Skeletal muscle tissue (tissue), 4 donors: Measurements from ENCODE around the gene CLCF1. TPM values are rescaled to one million over a fixed set of nuclear protein-coding genes. Genes with fewer than 3 reads are reported as not detected.

ENCODE experiments used
- H3K27ac ChIP-seq: one replicate; pipeline ENCODE4 v1.7.0; 2013; ENCODE audit warnings: mild to moderate bottlenecking, low read depth, low read length, inconsistent platforms
- H3K27me3 ChIP-seq, 3 donors: one replicate each; pipeline ENCODE4 v1.7.0; 2013; ENCODE audit warnings: low read length in 3 of 3; ENCODE audit not compliant: control insufficient read depth in 3 of 3, insufficient read depth in 3 of 3
- H3K36me3 ChIP-seq, 3 donors: one replicate each; pipeline ENCODE4 v1.7.0; 2013; ENCODE audit warnings: low read length in 3 of 3; ENCODE audit not compliant: control insufficient read depth in 3 of 3, insufficient read depth in 3 of 3
- H3K4me1 ChIP-seq, 3 donors: one replicate each; pipeline ENCODE4 v1.7.0; 2013; ENCODE audit warnings: low read length in 3 of 3, mild to moderate bottlenecking in 3 of 3; ENCODE audit not compliant: control insufficient read depth in 3 of 3, insufficient read depth in 3 of 3
- H3K4me3 ChIP-seq, 3 donors: one replicate each; pipeline ENCODE4 v1.7.0; 2013; ENCODE audit warnings: low read length in 3 of 3
- H3K9ac ChIP-seq, 3 donors: one replicate each; pipeline ENCODE4 v1.7.0; 2013; ENCODE audit warnings: low read length in 3 of 3, mild to moderate bottlenecking in 3 of 3, moderate library complexity in 2 of 3, low read depth in 1 of 3
- H3K9me3 ChIP-seq, 3 donors: one replicate each; pipeline ENCODE4 v1.7.0; 2013; ENCODE audit warnings: low read length in 3 of 3; ENCODE audit not compliant: control insufficient read depth in 3 of 3
- total RNA-seq: library from RNA; depleted of rRNA; stranded (reverse); fragments of >200 nt; gene quantifications from one replicate; pipeline ENCODE4 v1.2.3, GENCODE V29; 2014
- donor health status: Osteomylitis.

Gene CLCF1
- total RNA-seq, 1 donor from 2014 or later: 1.0 TPM

GRCh38 chr11:67396259-67396581 lies 22.8 kb upstream of the CLCF1 start:
- Histone ChIP-seq H3K4me3 (no peak overlapping the region), H3K9ac (no peak overlapping the region), H3K27me3 (no peaks in the 10 kb centered on the region), H3K27ac (no peak overlapping the region), H3K36me3 (peaks cover 33 to 41% (median 39%) of the 10 kb centered on the region in 3 donors), H3K9me3 (no peaks in the 10 kb centered on the region), H3K4me1 (peaks cover 26 to 41% (median 28%) of the 10 kb centered on the region in 3 donors)

GRCh38 chr11:67395555-67396258 lies 22.3 kb upstream of the CLCF1 start:
- Histone ChIP-seq H3K4me1 (peaks cover 26 to 42% (median 28%) of the 10 kb centered on the region in 3 donors), H3K9ac (no peak overlapping the region), H3K27me3 (no peaks in the 10 kb centered on the region), H3K36me3 (peaks cover 33 to 41% (median 39%) of the 10 kb centered on the region in 3 donors), H3K9me3 (no peaks in the 10 kb centered on the region), H3K27ac (no peak overlapping the region), H3K4me3 (no peak overlapping the region)

GRCh38 chr11:67393990-67394389 lies 20.6 kb upstream of the CLCF1 start:
- Histone ChIP-seq H3K27me3 (no peaks in the 10 kb centered on the region), H3K27ac (no peak overlapping the region), H3K36me3 (peaks cover 22 to 33% (median 31%) of the 10 kb centered on the region in 3 donors), H3K4me3 (no peak overlapping the region), H3K9ac (no peak overlapping the region), H3K9me3 (no peaks in the 10 kb centered on the region), H3K4me1 (peaks cover 15 to 39% (median 19%) of the 10 kb centered on the region in 3 donors)

GRCh38 chr11:67393437-67393836 lies 20.0 kb upstream of the CLCF1 start:
- Histone ChIP-seq H3K9me3 (no peaks in the 10 kb centered on the region), H3K27me3 (no peaks in the 10 kb centered on the region), H3K27ac (no peak overlapping the region), H3K36me3 (peaks cover 17 to 28% (median 25%) of the 10 kb centered on the region in 3 donors), H3K9ac (no peak overlapping the region), H3K4me1 (peaks cover 15 to 39% (median 19%) of the 10 kb centered on the region in 3 donors), H3K4me3 (no peak overlapping the region)

GRCh38 chr11:67392183-67392715 lies 18.9 kb upstream of the CLCF1 start:
- H3K4me3 ChIP-seq: peak overlapping the region; percentile 75 to 95 (median 93)
- H3K27me3 ChIP-seq: no peaks in the 10 kb centered on the region
- H3K9me3 ChIP-seq: no peaks in the 10 kb centered on the region
- H3K4me1 ChIP-seq: peaks cover 15 to 29% (median 15%) of the 10 kb centered on the region in 3 donors
- peak overlapping the region; percentile 91 for H3K27ac ChIP-seq
- peak overlapping the region; percentile 74 to 98 (median 82) for H3K9ac ChIP-seq
- H3K36me3 ChIP-seq: peaks cover 5 to 16% (median 16%) of the 10 kb centered on the region in 3 donors

- Histone ChIP-seq H3K9ac (peak within 1 kb of the TSS; percentile 96 to 98 (median 97)), H3K27ac (peak within 1 kb of the TSS; percentile 91)
These were observed 18.1 kb upstream of the CLCF1 start, which contains the start of gene RAD9A for GRCh38 chr11:67391304-67392182. Gene RAD9A, plus strand, starts transcription at chr11:67391986. Its CDS starts 59 bp downstream, at chr11:67392045.

GRCh38 chr11:67390947-67391303 lies 17.5 kb upstream of the CLCF1 start:
- Histone ChIP-seq H3K9ac (peak overlapping the region; percentile 96 to 98 (median 97)), H3K4me3 (peak overlapping the region; percentile 93 to 95 (median 95)), H3K27me3 (peaks cover 0 to under 1% (median 0%) of the 10 kb centered on the region in 3 donors), H3K4me1 (peaks cover 15 to 29% (median 15%) of the 10 kb centered on the region in 3 donors), H3K9me3 (no peaks in the 10 kb centered on the region), H3K27ac (peak overlapping the region; percentile 91), H3K36me3 (peaks cover 0 to 13% (median 11%) of the 10 kb centered on the region in 3 donors)

More at GRCh38 chr11:67391304-67392182, 18.1 kb upstream of the CLCF1 start, which contains the start of gene RAD9A:
- no peaks in the 10 kb centered on the region for H3K9me3 ChIP-seq
- peaks cover 4 to 16% (median 15%) of the 10 kb centered on the region in 3 donors for H3K36me3 ChIP-seq
- peaks cover 15 to 29% (median 15%) of the 10 kb centered on the region in 3 donors for H3K4me1 ChIP-seq
- peak within 1 kb of the TSS; percentile 93 to 95 (median 95) for H3K4me3 ChIP-seq
- H3K27me3 ChIP-seq: no peaks in the 10 kb centered on the region

GRCh38 chr11:67389477-67389876 lies 16.1 kb upstream of the CLCF1 start:
- H3K27me3 ChIP-seq: peaks cover 0 to 11% (median 5%) of the 10 kb centered on the region in 3 donors
- H3K9ac ChIP-seq: peak overlapping the region in 1 of 3 donors; percentile 25
- H3K4me3 ChIP-seq: no peak overlapping the region
- no peak overlapping the region for H3K27ac ChIP-seq
- H3K36me3 ChIP-seq: peaks cover 0 to 9% (median 4%) of the 10 kb centered on the region in 3 donors
- peaks cover 15 to 37% (median 15%) of the 10 kb centered on the region in 3 donors for H3K4me1 ChIP-seq
- no peaks in the 10 kb centered on the region for H3K9me3 ChIP-seq

GRCh38 chr11:67387518-67387917 lies 14.1 kb upstream of the CLCF1 start:
- H3K27me3 ChIP-seq: peaks cover 2 to 20% (median 7%) of the 10 kb centered on the region in 3 donors
- no peaks in the 10 kb centered on the region for H3K9me3 ChIP-seq
- H3K27ac ChIP-seq: no peak overlapping the region
- H3K9ac ChIP-seq: no peak overlapping the region
- no peak overlapping the region for H3K4me3 ChIP-seq
- peaks cover 12 to 34% (median 13%) of the 10 kb centered on the region in 3 donors for H3K4me1 ChIP-seq
- no peaks in the 10 kb centered on the region for H3K36me3 ChIP-seq
